GM12874 (cell line): ENCODE measurements around the gene UGT1A5.

Experiments used
- TF ChIP-seq, protein P1 (sequence below): IDR thresholded peaks from 2 replicates; pipeline ENCODE4 v1.5.1; 2011; ENCODE audit warnings: low read depth, mild to moderate bottlenecking, control low read depth, low read length, moderate library complexity; ENCODE audit not compliant: insufficient read depth

UGT1A5 gene

DNA sequence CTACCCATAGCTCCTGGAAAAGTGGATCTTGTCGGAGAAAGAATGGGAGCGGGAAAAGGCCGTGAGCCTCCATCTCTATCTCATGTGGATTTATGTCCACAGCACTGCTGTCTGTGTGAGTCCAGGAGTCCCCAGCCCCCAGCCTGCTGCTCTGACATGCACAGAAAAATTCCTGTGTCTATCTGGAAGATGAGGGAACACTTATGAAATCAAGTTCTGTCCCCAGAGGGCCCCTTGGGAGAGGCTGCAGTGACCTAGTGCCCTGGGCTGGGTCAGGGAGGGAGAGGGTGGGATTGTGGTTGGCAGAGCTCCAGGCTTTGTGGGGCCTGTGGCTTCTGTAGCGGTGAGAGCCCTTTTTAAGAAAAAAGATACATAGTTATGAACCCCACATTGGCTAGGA, 104.1 kb downstream of the UGT1A5 start:
- TF ChIP-seq, protein P1, sequence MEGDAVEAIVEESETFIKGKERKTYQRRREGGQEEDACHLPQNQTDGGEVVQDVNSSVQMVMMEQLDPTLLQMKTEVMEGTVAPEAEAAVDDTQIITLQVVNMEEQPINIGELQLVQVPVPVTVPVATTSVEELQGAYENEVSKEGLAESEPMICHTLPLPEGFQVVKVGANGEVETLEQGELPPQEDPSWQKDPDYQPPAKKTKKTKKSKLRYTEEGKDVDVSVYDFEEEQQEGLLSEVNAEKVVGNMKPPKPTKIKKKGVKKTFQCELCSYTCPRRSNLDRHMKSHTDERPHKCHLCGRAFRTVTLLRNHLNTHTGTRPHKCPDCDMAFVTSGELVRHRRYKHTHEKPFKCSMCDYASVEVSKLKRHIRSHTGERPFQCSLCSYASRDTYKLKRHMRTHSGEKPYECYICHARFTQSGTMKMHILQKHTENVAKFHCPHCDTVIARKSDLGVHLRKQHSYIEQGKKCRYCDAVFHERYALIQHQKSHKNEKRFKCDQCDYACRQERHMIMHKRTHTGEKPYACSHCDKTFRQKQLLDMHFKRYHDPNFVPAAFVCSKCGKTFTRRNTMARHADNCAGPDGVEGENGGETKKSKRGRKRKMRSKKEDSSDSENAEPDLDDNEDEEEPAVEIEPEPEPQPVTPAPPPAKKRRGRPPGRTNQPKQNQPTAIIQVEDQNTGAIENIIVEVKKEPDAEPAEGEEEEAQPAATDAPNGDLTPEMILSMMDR, result no peak

DNA sequence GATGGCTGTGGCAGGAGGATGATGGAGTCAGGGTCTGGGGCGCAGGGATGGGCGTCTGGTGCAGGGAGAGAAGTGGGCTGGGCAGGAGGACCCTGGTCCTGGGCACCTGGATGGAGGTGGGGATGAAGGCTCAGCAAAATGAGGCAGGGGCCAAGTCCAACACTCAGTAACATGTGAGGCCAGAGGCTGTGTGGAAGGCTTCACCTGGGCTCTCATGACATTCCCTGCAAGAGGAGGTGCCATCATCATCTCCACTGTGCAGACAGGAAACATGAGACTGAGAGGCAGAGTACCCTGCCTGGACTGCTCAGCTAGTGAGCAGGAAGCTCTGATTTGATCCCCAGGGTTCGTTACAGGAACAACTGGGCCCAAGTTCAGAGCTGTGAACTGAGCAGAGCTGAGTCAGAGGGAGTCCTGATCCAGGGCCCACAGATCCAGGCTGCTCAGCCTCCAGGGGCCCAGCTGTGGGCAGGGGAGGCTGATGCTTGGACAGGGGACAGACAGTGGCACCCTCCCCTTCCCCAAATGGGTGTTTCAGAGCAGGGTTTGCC, 104.7 kb downstream of the UGT1A5 start:
- TF ChIP-seq, protein P1, result no peak

DNA sequence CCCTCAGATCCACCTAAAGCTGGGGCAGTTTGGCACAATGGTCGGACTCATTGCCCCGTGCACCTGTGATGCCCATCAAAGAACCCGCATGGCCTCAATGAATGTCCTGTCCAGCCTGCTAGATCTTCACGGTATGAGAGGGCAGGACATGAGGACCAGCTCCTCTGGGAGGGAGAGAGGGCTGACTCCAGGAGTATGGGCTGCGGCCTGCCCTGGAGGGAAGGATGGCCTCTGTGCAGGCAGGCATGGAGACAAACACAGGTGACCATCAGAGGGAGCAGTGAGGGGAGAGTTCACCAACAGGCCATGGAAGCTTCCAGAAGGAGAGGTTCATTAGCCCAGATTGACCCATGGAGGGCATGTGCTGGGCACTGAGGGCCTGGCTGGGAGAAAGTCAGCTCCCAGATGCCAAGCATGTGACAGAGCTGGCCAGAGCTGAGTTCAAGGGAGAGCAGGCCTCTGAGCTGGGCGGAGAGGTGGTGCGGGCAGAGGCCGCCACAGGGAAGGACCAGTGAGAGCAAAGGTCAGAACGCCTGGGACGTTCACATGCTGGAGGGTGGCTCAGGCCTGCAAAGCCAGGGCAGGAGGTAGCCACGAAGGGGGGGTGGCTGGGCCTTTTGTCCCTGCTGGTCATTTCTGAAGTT, 105.4 kb downstream of the UGT1A5 start:
- TF ChIP-seq, protein P1, result no peak

DNA sequence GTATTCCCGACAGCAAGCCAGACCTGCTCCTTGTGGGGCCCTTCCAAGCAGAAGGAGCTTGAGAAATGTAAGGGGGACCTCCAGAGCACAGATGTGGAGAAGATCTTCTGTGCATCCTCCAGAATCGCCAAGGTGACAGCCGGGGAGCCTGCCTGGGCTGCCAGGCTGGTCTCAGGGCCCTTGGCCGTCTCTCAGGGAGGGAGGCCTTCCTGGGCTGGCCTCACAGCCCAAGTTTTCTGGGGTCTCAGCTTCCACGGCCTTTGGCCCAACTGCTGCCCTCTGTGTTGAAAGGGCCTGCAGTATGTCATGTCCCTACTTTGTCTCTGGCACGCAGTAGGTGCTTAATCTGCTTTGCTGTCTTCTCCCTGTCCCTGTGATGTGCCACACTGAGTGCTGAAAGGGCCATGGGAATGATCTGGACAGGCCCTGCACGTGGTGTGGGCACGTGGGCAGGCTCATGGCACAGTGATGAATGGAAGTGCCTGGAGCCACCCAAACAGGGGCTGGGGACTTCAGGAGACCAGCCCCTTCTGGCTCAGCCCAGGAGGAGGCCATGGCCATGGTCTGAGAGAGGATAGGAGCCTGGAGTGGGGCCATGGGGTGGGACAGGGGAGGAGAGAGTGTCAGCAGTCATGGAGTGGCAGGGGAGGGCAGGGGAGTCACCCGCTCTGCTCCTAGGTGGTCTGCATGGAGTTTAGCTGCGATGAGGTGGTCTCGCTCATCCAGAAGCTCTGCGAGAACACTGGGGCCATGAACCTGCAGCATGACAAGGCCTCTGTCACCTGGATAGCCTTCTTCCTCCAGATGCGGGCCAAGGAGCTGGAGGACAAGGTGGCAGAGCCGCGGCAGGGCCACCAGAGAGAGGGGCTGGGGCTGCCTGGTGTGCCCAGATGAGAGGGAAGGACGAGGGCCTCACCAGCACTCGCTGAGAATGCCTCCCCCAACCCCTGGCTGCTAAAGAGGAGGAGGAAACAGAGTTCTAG, 106.2 kb downstream of the UGT1A5 start:
- TF ChIP-seq, protein P1, result no peak

DNA sequence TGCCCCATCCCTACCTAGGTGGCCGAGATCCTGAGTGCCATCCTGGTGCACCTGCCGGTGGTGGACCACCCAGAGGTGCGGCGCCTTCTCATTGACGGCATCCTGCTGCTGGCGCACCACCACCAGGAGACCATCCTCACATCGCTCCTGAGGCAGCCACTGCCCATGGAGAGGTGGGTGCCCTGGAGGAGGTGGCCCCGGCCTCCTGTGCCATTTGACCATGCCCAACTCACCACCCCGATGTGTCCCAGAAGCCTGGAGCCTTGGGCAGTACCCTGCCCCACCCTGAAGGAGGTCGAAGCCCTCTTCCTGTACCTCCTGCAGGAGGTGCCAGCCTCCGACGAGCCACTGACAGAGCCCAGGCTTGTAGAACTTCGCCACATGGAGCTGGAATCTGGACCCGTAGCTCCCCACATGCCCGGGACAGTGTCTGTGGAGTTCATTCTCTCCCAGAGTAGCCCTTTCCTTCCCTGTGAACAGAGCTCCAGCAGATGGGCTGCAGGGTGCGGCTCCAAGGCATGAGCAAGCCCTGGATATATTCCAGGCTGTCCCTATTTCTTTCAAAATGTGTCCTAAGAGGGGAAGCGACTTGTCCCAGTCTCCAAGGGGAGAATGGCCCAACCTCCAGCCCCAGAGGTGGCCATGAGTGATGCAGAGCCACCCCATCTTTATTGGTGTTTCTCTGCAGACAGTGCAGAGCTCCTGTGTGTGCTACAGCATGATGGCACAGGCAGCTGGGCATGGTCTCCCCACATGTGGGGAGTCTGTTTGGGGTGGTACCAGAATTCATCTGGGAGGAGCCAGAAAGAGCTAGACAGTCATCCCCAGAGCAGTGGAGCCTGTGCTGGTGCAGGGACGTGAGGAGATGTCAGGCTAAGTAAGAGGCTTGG, 107.4 kb downstream of the UGT1A5 start:
- TF ChIP-seq, protein P1, result no peak

DNA sequence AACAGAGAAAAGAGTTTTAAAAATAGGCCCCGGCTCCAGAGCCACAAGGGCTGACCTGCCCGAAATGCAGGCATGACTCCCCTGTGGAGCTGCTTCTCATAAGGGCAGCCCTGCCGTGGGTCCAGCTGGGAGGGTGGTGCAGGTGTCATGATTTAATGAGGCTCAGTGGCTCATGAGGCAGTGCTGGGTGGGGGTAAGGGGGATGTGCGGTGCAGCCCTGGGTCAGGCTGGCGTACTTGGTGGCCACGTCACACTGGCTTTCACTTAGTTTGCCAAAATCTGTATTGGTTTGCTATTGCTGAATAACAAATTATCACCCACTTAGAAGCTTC, 108.0 kb downstream of the UGT1A5 start:
- TF ChIP-seq, protein P1, result no peak

DNA sequence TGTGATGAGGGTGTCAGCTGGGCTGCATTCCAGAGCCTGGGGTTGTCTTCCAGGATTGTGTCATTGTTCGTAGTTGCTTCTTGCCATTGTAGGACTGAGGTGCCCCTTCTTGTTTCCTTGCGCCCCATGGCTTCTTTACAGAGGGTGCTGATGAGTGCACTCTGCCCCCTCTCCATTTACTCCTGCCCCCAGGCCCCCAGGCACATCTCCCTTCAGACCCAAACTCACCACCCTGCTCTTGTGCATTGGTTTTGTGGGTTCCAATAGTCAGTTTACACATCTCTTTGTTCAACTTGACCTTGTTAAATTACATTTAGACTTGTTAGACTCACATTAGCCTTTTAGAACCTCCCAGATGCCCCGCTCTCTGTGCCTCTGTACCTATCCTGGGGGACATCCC, 108.5 kb downstream of the UGT1A5 start:
- TF ChIP-seq, protein P1, result no peak
